ENCODE data around the gene RPL37A.
A peak's percentile ranks its signal among the peaks of the same experiment; 100 is the strongest.

RPL37A gene

GRCh38 chr2:216507220-216508160 is 8.8 kb downstream of the RPL37A start:
- Histone ChIP-seq H3K4me2 (ENCODE audit: insufficient read depth, low read length) (no peak overlapping the region), H3K4me1 (ENCODE audit: insufficient read depth, low read length) (no peaks in the 10 kb centered on the region; the same call in 1 of the 2 replicates), H3K79me2 (ENCODE audit: insufficient read depth, low read length) (peaks cover 4% of the 10 kb centered on the region; the same call in 1 of the 2 replicates), H2AFZ (ENCODE audit: low read depth, low read length) (no peak overlapping the region), H3K9ac (ENCODE audit: low read depth, low read length) (no peak overlapping the region), H3K27ac (ENCODE audit: low read length) (no peak overlapping the region), H4K20me1 (ENCODE audit: insufficient read depth, low read length) (peaks cover 19% of the 10 kb centered on the region; the same call in 1 of the 2 replicates), H3K27me3 (ENCODE audit: insufficient read depth, low read length, poor library complexity) (no peaks in the 10 kb centered on the region), H3K36me3 (ENCODE audit: insufficient read depth, low read length) (peaks cover 56% of the 10 kb centered on the region), H3K9me3 (ENCODE audit: insufficient read depth, low read length, severe bottlenecking) (no peaks in the 10 kb centered on the region), H3K4me3 (ENCODE audit: low read depth in 1 of 2, low read length in 2 of 2) (no peak overlapping the region)
- no peak for TF ChIP-seq EZH2 (IDR thresholded peaks at IDR 0.05; ENCODE audit: borderline replicate concordance, low read depth, low read length, severe bottlenecking)
- TF ChIP-seq, protein P1, sequence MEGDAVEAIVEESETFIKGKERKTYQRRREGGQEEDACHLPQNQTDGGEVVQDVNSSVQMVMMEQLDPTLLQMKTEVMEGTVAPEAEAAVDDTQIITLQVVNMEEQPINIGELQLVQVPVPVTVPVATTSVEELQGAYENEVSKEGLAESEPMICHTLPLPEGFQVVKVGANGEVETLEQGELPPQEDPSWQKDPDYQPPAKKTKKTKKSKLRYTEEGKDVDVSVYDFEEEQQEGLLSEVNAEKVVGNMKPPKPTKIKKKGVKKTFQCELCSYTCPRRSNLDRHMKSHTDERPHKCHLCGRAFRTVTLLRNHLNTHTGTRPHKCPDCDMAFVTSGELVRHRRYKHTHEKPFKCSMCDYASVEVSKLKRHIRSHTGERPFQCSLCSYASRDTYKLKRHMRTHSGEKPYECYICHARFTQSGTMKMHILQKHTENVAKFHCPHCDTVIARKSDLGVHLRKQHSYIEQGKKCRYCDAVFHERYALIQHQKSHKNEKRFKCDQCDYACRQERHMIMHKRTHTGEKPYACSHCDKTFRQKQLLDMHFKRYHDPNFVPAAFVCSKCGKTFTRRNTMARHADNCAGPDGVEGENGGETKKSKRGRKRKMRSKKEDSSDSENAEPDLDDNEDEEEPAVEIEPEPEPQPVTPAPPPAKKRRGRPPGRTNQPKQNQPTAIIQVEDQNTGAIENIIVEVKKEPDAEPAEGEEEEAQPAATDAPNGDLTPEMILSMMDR (IDR thresholded peaks at IDR 0.05; ENCODE audit: borderline replicate concordance, extremely low read depth, low read length, poor library complexity, severe bottlenecking) = no peak
- DNase-seq (no peak), ATAC-seq (ENCODE audit: insufficient read depth, low read depth) (peak; percentile 18; the same call in 1 of the 3 replicates)

DNA sequence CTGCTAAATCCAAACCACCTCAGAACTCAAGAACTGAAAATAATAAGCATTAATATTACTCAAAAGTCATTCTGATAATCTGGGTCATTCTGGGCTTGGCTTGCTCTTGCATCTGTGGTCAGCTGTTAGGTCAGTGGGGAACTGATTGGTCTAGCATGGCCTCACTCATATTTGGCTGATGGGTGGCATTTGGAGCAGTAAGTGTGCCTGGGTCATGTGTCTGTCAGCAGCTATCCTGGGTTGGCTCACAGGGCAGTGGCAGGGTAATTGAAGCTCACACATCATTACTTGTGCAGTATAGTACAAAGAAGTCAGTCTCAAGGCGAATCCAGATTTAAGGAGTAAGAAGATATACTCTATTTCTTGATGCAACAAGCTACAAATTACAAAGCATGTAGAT is 9.6 kb downstream of the RPL37A start:
- Histone ChIP-seq H2AFZ (ENCODE audit: low read depth, low read length) (no peak overlapping the region), H3K4me3 (ENCODE audit: low read depth in 1 of 2, low read length in 2 of 2) (no peak overlapping the region), H3K4me1 (ENCODE audit: insufficient read depth, low read length) (no peaks in the 10 kb centered on the region), H3K4me2 (ENCODE audit: insufficient read depth, low read length) (no peak overlapping the region), H3K27me3 (ENCODE audit: insufficient read depth, low read length, poor library complexity) (no peaks in the 10 kb centered on the region), H3K9me3 (ENCODE audit: insufficient read depth, low read length, severe bottlenecking) (no peaks in the 10 kb centered on the region), H3K9ac (ENCODE audit: low read depth, low read length) (no peak overlapping the region), H3K79me2 (ENCODE audit: insufficient read depth, low read length) (no peaks in the 10 kb centered on the region), H3K36me3 (ENCODE audit: insufficient read depth, low read length) (peaks cover 48% of the 10 kb centered on the region), H3K27ac (ENCODE audit: low read length) (no peak overlapping the region), H4K20me1 (ENCODE audit: insufficient read depth, low read length) (peaks cover 12% of the 10 kb centered on the region; the same call in 1 of the 2 replicates)
- TF ChIP-seq, protein P1 (IDR thresholded peaks at IDR 0.05; ENCODE audit: borderline replicate concordance, extremely low read depth, low read length, poor library complexity, severe bottlenecking) = no peak
- no peak for TF ChIP-seq EZH2 (IDR thresholded peaks at IDR 0.05; ENCODE audit: borderline replicate concordance, low read depth, low read length, severe bottlenecking)
- no peak for ATAC-seq (ENCODE audit: insufficient read depth, low read depth)
- no peak for DNase-seq

DNA sequence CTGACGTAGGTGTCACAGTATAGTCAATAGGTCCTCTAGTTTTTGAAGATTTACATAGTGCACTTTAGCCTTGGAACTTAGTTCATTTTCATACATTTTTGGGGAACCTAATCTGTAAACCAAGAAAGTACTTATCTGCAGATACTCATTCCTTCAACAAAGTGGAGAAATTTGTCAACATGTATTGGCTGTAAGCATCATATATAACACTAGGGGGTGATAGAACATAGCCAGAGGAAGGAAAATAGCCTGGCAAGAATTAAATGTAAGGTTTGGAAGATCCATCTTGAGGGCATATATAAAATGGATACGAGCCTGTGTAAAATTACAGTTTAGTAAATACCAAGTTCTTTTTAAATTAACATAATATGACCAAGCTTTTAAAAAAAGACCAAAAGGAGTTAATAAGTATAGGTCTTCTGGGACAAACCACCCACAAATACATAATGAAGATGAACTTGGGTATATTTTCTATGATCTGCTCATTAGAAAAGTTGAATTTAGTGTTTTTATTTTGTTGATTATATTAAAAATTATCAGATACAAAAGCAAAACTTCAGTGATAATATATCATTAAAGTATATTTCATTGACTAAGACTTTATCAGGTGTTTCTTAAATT is 18.2 kb downstream of the RPL37A start:
- no peak overlapping the region for H2AFZ ChIP-seq (ENCODE audit: low read depth, low read length)
- no peak overlapping the region for H3K27ac ChIP-seq (ENCODE audit: low read length)
- no peak overlapping the region for H3K4me2 ChIP-seq (ENCODE audit: insufficient read depth, low read length)
- H3K9ac ChIP-seq (ENCODE audit: low read depth, low read length) = no peak overlapping the region
- H3K4me1 ChIP-seq (ENCODE audit: insufficient read depth, low read length) = peaks cover 19% of the 10 kb centered on the region
- H3K79me2 ChIP-seq (ENCODE audit: insufficient read depth, low read length) = peaks cover 27% of the 10 kb centered on the region
- no peaks in the 10 kb centered on the region for H3K27me3 ChIP-seq (ENCODE audit: insufficient read depth, low read length, poor library complexity)
- no peaks in the 10 kb centered on the region for H3K9me3 ChIP-seq (ENCODE audit: insufficient read depth, low read length, severe bottlenecking)
- no peaks in the 10 kb centered on the region for H4K20me1 ChIP-seq (ENCODE audit: insufficient read depth, low read length)
- no peak for TF ChIP-seq EZH2 (IDR thresholded peaks at IDR 0.05; ENCODE audit: borderline replicate concordance, low read depth, low read length, severe bottlenecking)
- TF ChIP-seq, protein P1 (IDR thresholded peaks at IDR 0.05; ENCODE audit: borderline replicate concordance, extremely low read depth, low read length, poor library complexity, severe bottlenecking) = peak; percentile 91
- peaks cover 11% of the 10 kb centered on the region for H3K36me3 ChIP-seq (ENCODE audit: insufficient read depth, low read length)
- H3K4me3 ChIP-seq (ENCODE audit: low read depth in 1 of 2, low read length in 2 of 2) = no peak overlapping the region
- ATAC-seq (ENCODE audit: insufficient read depth, low read depth) = peak; percentile 70
- DNase-seq = no peak
